KMS-11 (cell line): Measurements from ENCODE around the gene ONECUT2.

Source experiments
- H2AFZ ChIP-seq: fragments of 200-600 bp; sonication (generic); 2 replicates; pipeline ENCODE4 v1.6.1; 2016; ENCODE audit warnings: antibody characterized with exemption, mixed run types, low read depth
- H3K27ac ChIP-seq: fragments of 200-600 bp; sonication (generic); 2 replicates; pipeline ENCODE4 v1.6.1; 2016; ENCODE audit warnings: mild to moderate bottlenecking, mixed run types
- H3K27me3 ChIP-seq: fragments of 200-600 bp; sonication (generic); 2 replicates; pipeline ENCODE4 v1.6.1; 2017; ENCODE audit warnings: mild to moderate bottlenecking, low read depth, mixed run types, moderate library complexity; ENCODE audit not compliant: insufficient read depth
- H3K36me3 ChIP-seq: fragments of 200-600 bp; sonication (generic); 2 replicates; pipeline ENCODE4 v1.6.1; 2017; ENCODE audit warnings: mild to moderate bottlenecking, mixed run types; ENCODE audit not compliant: insufficient read depth
- H3K4me1 ChIP-seq: fragments of 200-600 bp; sonication (generic); 2 replicates; pipeline ENCODE4 v1.6.1; 2016; ENCODE audit warnings: mild to moderate bottlenecking, low read depth, mixed run types; ENCODE audit not compliant: poor library complexity, severe bottlenecking
- H3K4me2 ChIP-seq: fragments of 200-600 bp; sonication (generic); 2 replicates; pipeline ENCODE4 v1.7.0; 2016; ENCODE audit warnings: mild to moderate bottlenecking, mixed run types
- H3K4me3 ChIP-seq: fragments of 200-600 bp; sonication (generic); IDR thresholded peaks from 2 replicates; pipeline ENCODE4 v1.6.1; 2017; ENCODE audit warnings: low read depth, low read length, mixed read lengths; ENCODE audit not compliant: insufficient read depth
- H3K79me2 ChIP-seq: fragments of 200-600 bp; sonication (generic); 2 replicates; pipeline ENCODE4 v1.6.1; 2016; ENCODE audit warnings: low read depth, mixed run types; ENCODE audit not compliant: insufficient read depth
- H3K9ac ChIP-seq: fragments of 200-600 bp; sonication (generic); 2 replicates; pipeline ENCODE4 v1.6.1; 2016; ENCODE audit warnings: mild to moderate bottlenecking, mixed run types
- H4K20me1 ChIP-seq: fragments of 200-600 bp; sonication (generic); 2 replicates; pipeline ENCODE4 v1.6.1; 2016; ENCODE audit warnings: mild to moderate bottlenecking, mixed run types; ENCODE audit not compliant: insufficient read depth
- CTCF ChIP-seq: fragments of 200-600 bp; sonication (generic); conservative IDR thresholded peaks from 2 replicates; pipeline ENCODE4 v1.6.1; 2017; ENCODE audit warnings: low read depth, mild to moderate bottlenecking, antibody characterized with exemption, low read length, moderate library complexity, mixed read lengths

The ONECUT2 gene

GRCh38 chr18:57436191-57436964 is 1.2 kb downstream of the ONECUT2 start:
- Histone ChIP-seq H2AFZ (no peak overlapping the region), H3K27ac (no peak overlapping the region), H3K9ac (no peak overlapping the region), H3K4me3 (no peak overlapping the region), H3K4me1 (peaks cover 24% of the 10 kb centered on the region), H3K4me2 (peak overlapping the region; percentile 64), H3K27me3 (no peaks in the 10 kb centered on the region; the same call in 1 of the 2 replicates), H3K79me2 (peaks cover 50% of the 10 kb centered on the region), H4K20me1 (no peaks in the 10 kb centered on the region; the same call in 1 of the 2 replicates), H3K36me3 (peaks cover 8% of the 10 kb centered on the region; the same call in 1 of the 2 replicates)
- no peak for TF ChIP-seq CTCF

GRCh38 chr18:57436965-57437333 is 1.8 kb downstream of the ONECUT2 start:
- Histone ChIP-seq H3K27ac (peak overlapping the region; percentile 53), H3K4me3 (no peak overlapping the region), H3K4me1 (peaks cover 24% of the 10 kb centered on the region), H3K36me3 (peaks cover 8% of the 10 kb centered on the region; the same call in 1 of the 2 replicates), H3K9ac (peak overlapping the region; percentile 31; the same call in 1 of the 2 replicates), H3K4me2 (peak overlapping the region; percentile 64), H3K79me2 (peaks cover 56% of the 10 kb centered on the region), H3K27me3 (no peaks in the 10 kb centered on the region; the same call in 1 of the 2 replicates), H4K20me1 (no peaks in the 10 kb centered on the region; the same call in 1 of the 2 replicates), H2AFZ (peak overlapping the region; percentile 53; the same call in 1 of the 2 replicates)
- TF ChIP-seq CTCF: no peak

- peaks cover 24% of the 10 kb centered on the region for H3K4me1 ChIP-seq
- H4K20me1 ChIP-seq: no peaks in the 10 kb centered on the region; the same call in 1 of the 2 replicates
- TF ChIP-seq CTCF: no peak
- H3K9ac ChIP-seq: peak overlapping the region; percentile 31; the same call in 1 of the 2 replicates
- H3K27me3 ChIP-seq: no peaks in the 10 kb centered on the region; the same call in 1 of the 2 replicates
- peaks cover 8% of the 10 kb centered on the region; the same call in 1 of the 2 replicates for H3K36me3 ChIP-seq
- H3K4me2 ChIP-seq: peak overlapping the region; percentile 64
- peak overlapping the region; percentile 53 for H3K27ac ChIP-seq
- H3K4me3 ChIP-seq: no peak overlapping the region
- H3K79me2 ChIP-seq: peaks cover 56% of the 10 kb centered on the region
- peak overlapping the region; percentile 53 for H2AFZ ChIP-seq
Measured at GRCh38 chr18:57437402-57437765, 2.2 kb downstream of the ONECUT2 start.

- Histone ChIP-seq H3K4me1 (peaks cover 29% of the 10 kb centered on the region), H3K4me2 (peak overlapping the region; percentile 64), H3K27me3 (no peaks in the 10 kb centered on the region; the same call in 1 of the 2 replicates)
Measured at GRCh38 chr18:57437766-57438671, 2.8 kb downstream of the ONECUT2 start.

More at GRCh38 chr18:57437766-57438671, 2.8 kb downstream of the ONECUT2 start:
- H2AFZ ChIP-seq: peak overlapping the region; percentile 53
- no peaks in the 10 kb centered on the region; the same call in 1 of the 2 replicates for H4K20me1 ChIP-seq
- TF ChIP-seq CTCF: peak; percentile 92
- H3K9ac ChIP-seq: peak overlapping the region; percentile 31; the same call in 1 of the 2 replicates
- peaks cover 60% of the 10 kb centered on the region for H3K79me2 ChIP-seq
- no peak overlapping the region for H3K4me3 ChIP-seq
- peaks cover 8% of the 10 kb centered on the region; the same call in 1 of the 2 replicates for H3K36me3 ChIP-seq
- peak overlapping the region; percentile 53 for H3K27ac ChIP-seq
